GM18511 (cell line): ENCODE data around the gene ACVR1.
"Not testable (repeated sequence)": the region's sequence is repeated elsewhere in the genome, so short reads cannot be mapped to it uniquely, and the experiment has no call there.

Experiments
- ATAC-seq: cut with Tn5 transposase; IDR thresholded peaks from one replicate; pipeline ENCODE4 v1.9.1; 2021; ENCODE audit warnings: mild to moderate bottlenecking, moderate library complexity; ENCODE audit not compliant: unreplicated experiment

The ACVR1 gene

GRCh38 chr2:157894694-157895435 lies 18.7 kb upstream of the ACVR1 start:
- no peak for ATAC-seq

- ATAC-seq: no peak
Observed at GRCh38 chr2:157893611-157894010, 17.5 kb upstream of the ACVR1 start.

GRCh38 chr2:157891643-157892041 lies 15.5 kb upstream of the ACVR1 start:
- ATAC-seq: no peak

GRCh38 chr2:157890969-157891642 lies 15.0 kb upstream of the ACVR1 start:
- ATAC-seq: no peak

- ATAC-seq: no peak
Observed at GRCh38 chr2:157887946-157888345, 11.8 kb upstream of the ACVR1 start.

- not testable (repeated sequence) for ATAC-seq
Observed at GRCh38 chr2:157884533-157884932, 8.4 kb upstream of the ACVR1 start.

GRCh38 chr2:157880927-157881326 lies 4.8 kb upstream of the ACVR1 start:
- no peak for ATAC-seq

GRCh38 chr2:157877761-157878400 lies 1.8 kb upstream of the ACVR1 start:
- no peak for ATAC-seq

GRCh38 chr2:157876786-157877138 lies 632 bp upstream of the ACVR1 start:
- no peak for ATAC-seq

- peak; percentile 48 for ATAC-seq
Observed at GRCh38 chr2:157875641-157876065, 477 bp downstream of the ACVR1 start.

GRCh38 chr2:157874997-157875640 lies 1.0 kb downstream of the ACVR1 start:
- no peak for ATAC-seq

GRCh38 chr2:157874348-157874747 lies 1.8 kb downstream of the ACVR1 start:
- no peak for ATAC-seq

- ATAC-seq: no peak
Observed at GRCh38 chr2:157872791-157873190, 3.3 kb downstream of the ACVR1 start.

GRCh38 chr2:157871415-157871814 lies 4.7 kb downstream of the ACVR1 start:
- no peak for ATAC-seq

- ATAC-seq: no peak
Observed at GRCh38 chr2:157868993-157869392, 7.1 kb downstream of the ACVR1 start.

- no peak for ATAC-seq
Observed at GRCh38 chr2:157867703-157868102, 8.4 kb downstream of the ACVR1 start.

GRCh38 chr2:157866666-157867642 lies 9.2 kb downstream of the ACVR1 start:
- ATAC-seq: no peak

- no peak for ATAC-seq
Observed at GRCh38 chr2:157866202-157866601, 9.9 kb downstream of the ACVR1 start.

GRCh38 chr2:157864857-157865430 lies 11.2 kb downstream of the ACVR1 start:
- ATAC-seq: no peak

GRCh38 chr2:157858846-157859245 lies 17.3 kb downstream of the ACVR1 start:
- no peak for ATAC-seq
